Uterus (tissue), 2 donors: ENCODE results near the gene PTPRD.

Experiments
- POLR2A ChIP-seq, 2 donors: fragments of 450-650 bp; IDR thresholded peaks; one replicate each; pipeline ENCODE4 v1.6.1; 2016; ENCODE audit warnings: antibody characterized with exemption in 2 of 2, mild to moderate bottlenecking in 1 of 2, moderate library complexity in 1 of 2
- TF ChIP-seq, protein P1 (sequence below), 4 experiments: fragments of 200-600 bp in 2 of 4; fragments of 450-650 bp in 2 of 4; sonication (generic) in 2 of 4; IDR thresholded peaks; one replicate each; pipeline ENCODE4 v1.5.1; 2016 to 2019; ENCODE audit warnings: antibody characterized with exemption in 4 of 4, mild to moderate bottlenecking in 2 of 4, moderate library complexity in 1 of 4

DNA sequence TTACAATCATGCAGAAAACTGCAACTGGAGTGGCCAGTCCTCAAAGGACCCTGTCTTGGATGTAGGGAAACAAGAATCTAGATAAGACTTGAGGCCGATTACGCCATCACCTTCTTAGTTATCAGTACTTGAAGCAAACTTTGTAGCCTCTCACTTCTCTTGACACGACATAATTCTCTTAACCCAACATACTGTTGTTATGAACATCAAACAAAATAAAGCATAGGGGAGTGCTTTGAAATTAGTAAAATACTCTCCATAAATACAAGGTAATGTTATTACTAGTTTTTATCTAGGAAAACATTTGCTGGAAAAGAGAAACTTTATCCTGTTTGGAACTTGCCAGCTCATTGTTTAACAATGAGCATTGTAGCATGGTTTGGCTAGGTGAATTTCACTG is 2238.3 kb downstream of the PTPRD start:
- TF ChIP-seq, protein P1, sequence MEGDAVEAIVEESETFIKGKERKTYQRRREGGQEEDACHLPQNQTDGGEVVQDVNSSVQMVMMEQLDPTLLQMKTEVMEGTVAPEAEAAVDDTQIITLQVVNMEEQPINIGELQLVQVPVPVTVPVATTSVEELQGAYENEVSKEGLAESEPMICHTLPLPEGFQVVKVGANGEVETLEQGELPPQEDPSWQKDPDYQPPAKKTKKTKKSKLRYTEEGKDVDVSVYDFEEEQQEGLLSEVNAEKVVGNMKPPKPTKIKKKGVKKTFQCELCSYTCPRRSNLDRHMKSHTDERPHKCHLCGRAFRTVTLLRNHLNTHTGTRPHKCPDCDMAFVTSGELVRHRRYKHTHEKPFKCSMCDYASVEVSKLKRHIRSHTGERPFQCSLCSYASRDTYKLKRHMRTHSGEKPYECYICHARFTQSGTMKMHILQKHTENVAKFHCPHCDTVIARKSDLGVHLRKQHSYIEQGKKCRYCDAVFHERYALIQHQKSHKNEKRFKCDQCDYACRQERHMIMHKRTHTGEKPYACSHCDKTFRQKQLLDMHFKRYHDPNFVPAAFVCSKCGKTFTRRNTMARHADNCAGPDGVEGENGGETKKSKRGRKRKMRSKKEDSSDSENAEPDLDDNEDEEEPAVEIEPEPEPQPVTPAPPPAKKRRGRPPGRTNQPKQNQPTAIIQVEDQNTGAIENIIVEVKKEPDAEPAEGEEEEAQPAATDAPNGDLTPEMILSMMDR (IDR thresholded peaks at IDR 0.05) = no peak
- TF ChIP-seq POLR2A (IDR thresholded peaks at IDR 0.05) = no peak
